HT-29 (cell line): ENCODE measurements around the gene TGFBR2. TPM values are rescaled to one million over a fixed set of nuclear protein-coding genes. Genes with fewer than 3 reads are reported as not detected.
A peak's percentile ranks its signal among the peaks of the same experiment; 100 is the strongest.

Source experiments
- DNase-seq: peaks from one replicate; pipeline ENCODE4 v3.0.0-alpha.2; 2015; ENCODE audit warnings: low spot score
- total RNA-seq: library from RNA; depleted of rRNA; stranded (reverse); fragments of >200 nt; shearing (Covaris generic); gene quantifications from 2 replicates; pipeline ENCODE4 v1.2.3, GENCODE V29; 2014

TGFBR2 gene
- total RNA-seq, 1 experiment from 2014 or later: 42.9 TPM

- no peak for DNase-seq
Measured at GRCh38 chr3:30673425-30674341, 67.3 kb downstream of the TGFBR2 start.

GRCh38 chr3:30675006-30675405, 68.6 kb downstream of the TGFBR2 start:
- DNase-seq: no peak

- DNase-seq: no peak
Measured at GRCh38 chr3:30675774-30676173, 69.4 kb downstream of the TGFBR2 start.

GRCh38 chr3:30676424-30677346, 70.3 kb downstream of the TGFBR2 start:
- DNase-seq: no peak

GRCh38 chr3:30677347-30677685, 70.9 kb downstream of the TGFBR2 start:
- no peak for DNase-seq

GRCh38 chr3:30679045-30679444, 72.6 kb downstream of the TGFBR2 start:
- no peak for DNase-seq

GRCh38 chr3:30680789-30681648, 74.6 kb downstream of the TGFBR2 start:
- no peak for DNase-seq

GRCh38 chr3:30681649-30682211, 75.3 kb downstream of the TGFBR2 start:
- DNase-seq: peak; percentile 34

- DNase-seq: no peak
Measured at GRCh38 chr3:30682434-30683155, 76.2 kb downstream of the TGFBR2 start.

- DNase-seq: no peak
Measured at GRCh38 chr3:30683769-30684168, 77.4 kb downstream of the TGFBR2 start.

- no peak for DNase-seq
Measured at GRCh38 chr3:30684356-30684755, 78.0 kb downstream of the TGFBR2 start.

- no peak for DNase-seq
Measured at GRCh38 chr3:30685267-30685667, 78.9 kb downstream of the TGFBR2 start.

GRCh38 chr3:30686176-30686575, 79.8 kb downstream of the TGFBR2 start:
- no peak for DNase-seq

GRCh38 chr3:30686799-30687198, 80.4 kb downstream of the TGFBR2 start:
- DNase-seq: no peak

- DNase-seq: no peak
Measured at GRCh38 chr3:30687930-30688570, 81.6 kb downstream of the TGFBR2 start.

GRCh38 chr3:30688776-30689641, 82.6 kb downstream of the TGFBR2 start:
- DNase-seq: peak; percentile 60

- no peak for DNase-seq
Measured at GRCh38 chr3:30690199-30690598, 83.8 kb downstream of the TGFBR2 start.

- no peak for DNase-seq
Measured at GRCh38 chr3:30691249-30691880, 85.0 kb downstream of the TGFBR2 start.
